ENCODE measurements around the gene CEP19.
A peak's percentile ranks its signal among the peaks of the same experiment; 100 is the strongest.
"Not testable (repeated sequence)": the region's sequence is repeated elsewhere in the genome, so short reads cannot be mapped to it uniquely, and the experiment has no call there.

CEP19 gene

GRCh38 chr3:196711838-196712513, at the start of gene CEP19, which contains the start of gene PIGX:
Gene CEP19, minus strand, starts transcription at chr3:196712250. Its CDS starts 3,593 bp downstream, at chr3:196708657.
Gene PIGX, plus strand, starts transcription at chr3:196712377.
- DNase-seq (ENCODE audit: low read depth), result peak; percentile 79
- H3K4me3 ChIP-seq (ENCODE audit: low read length), result peak within 1 kb of the TSS; percentile 89
- no peak for TF ChIP-seq CTCF (conservative IDR thresholded peaks at IDR 0.05; ENCODE audit: low read length)

GRCh38 chr3:196757876-196758739, 46.1 kb upstream of the CEP19 start:
- no peak overlapping the region for H3K4me3 ChIP-seq (ENCODE audit: low read length)
- DNase-seq (ENCODE audit: low read depth), result peak; percentile 39
- TF ChIP-seq CTCF (conservative IDR thresholded peaks at IDR 0.05; ENCODE audit: low read length), result no peak

GRCh38 chr3:196756732-196757131, 44.7 kb upstream of the CEP19 start:
- H3K4me3 ChIP-seq (ENCODE audit: low read length), result no peak overlapping the region
- DNase-seq (ENCODE audit: low read depth), result no peak
- no peak for TF ChIP-seq CTCF (conservative IDR thresholded peaks at IDR 0.05; ENCODE audit: low read length)

- no peak overlapping the region for H3K4me3 ChIP-seq (ENCODE audit: low read length)
- no peak for DNase-seq (ENCODE audit: low read depth)
- no peak for TF ChIP-seq CTCF (conservative IDR thresholded peaks at IDR 0.05; ENCODE audit: low read length)
Measured at GRCh38 chr3:196754091-196754981, 42.3 kb upstream of the CEP19 start.

- no peak for TF ChIP-seq CTCF (conservative IDR thresholded peaks at IDR 0.05; ENCODE audit: low read length)
- DNase-seq (ENCODE audit: low read depth), result no peak
Measured at GRCh38 chr3:196753201-196753600, 41.2 kb upstream of the CEP19 start.

GRCh38 chr3:196749125-196749524, 37.1 kb upstream of the CEP19 start:
- DNase-seq (ENCODE audit: low read depth), result no peak
- H3K4me3 ChIP-seq (ENCODE audit: low read length), result no peak overlapping the region
- no peak for TF ChIP-seq CTCF (conservative IDR thresholded peaks at IDR 0.05; ENCODE audit: low read length)

More at GRCh38 chr3:196753201-196753600, 41.2 kb upstream of the CEP19 start:
- H3K4me3 ChIP-seq (ENCODE audit: low read length), result no peak overlapping the region

- not testable (repeated sequence) for H3K4me3 ChIP-seq (ENCODE audit: low read length); DNase-seq (ENCODE audit: low read depth)
Measured at GRCh38 chr3:196743569-196743968, 31.5 kb upstream of the CEP19 start.
